ENCODE data around the gene BRD4.

GRCh38 chr19:15259907-15260306 lies 72.4 kb downstream of the BRD4 start:
- no peak for TF ChIP-seq EZH2 (IDR thresholded peaks at IDR 0.05)
- TF ChIP-seq POLR2AphosphoS5 (IDR thresholded peaks at IDR 0.05; ENCODE audit: borderline replicate concordance, low read depth, low read length) = no peak
